ENCODE measurements around the gene STON1.

STON1 gene

GRCh38 chr2:48558456-48558855 lies 28.5 kb downstream of the STON1 start:
- TF ChIP-seq CTCF (IDR thresholded peaks at IDR 0.05; ENCODE audit: borderline replicate concordance, insufficient read depth, low read depth, low read length): no peak
- no peak overlapping the region for H3K4me3 ChIP-seq (ENCODE audit: low read depth, low read length)

- H3K4me3 ChIP-seq (ENCODE audit: low read depth, low read length): no peak overlapping the region
- TF ChIP-seq CTCF (IDR thresholded peaks at IDR 0.05; ENCODE audit: borderline replicate concordance, insufficient read depth, low read depth, low read length): no peak
Measured at GRCh38 chr2:48560546-48561209, 30.7 kb downstream of the STON1 start.

GRCh38 chr2:48562281-48562680 lies 32.3 kb downstream of the STON1 start:
- TF ChIP-seq CTCF (IDR thresholded peaks at IDR 0.05; ENCODE audit: borderline replicate concordance, insufficient read depth, low read depth, low read length): no peak
- H3K4me3 ChIP-seq (ENCODE audit: low read depth, low read length): no peak overlapping the region

GRCh38 chr2:48566592-48567310 lies 36.8 kb downstream of the STON1 start:
- TF ChIP-seq CTCF (IDR thresholded peaks at IDR 0.05; ENCODE audit: borderline replicate concordance, insufficient read depth, low read depth, low read length): no peak
- H3K4me3 ChIP-seq (ENCODE audit: low read depth, low read length): no peak overlapping the region

GRCh38 chr2:48567671-48568070 lies 37.7 kb downstream of the STON1 start:
- TF ChIP-seq CTCF (IDR thresholded peaks at IDR 0.05; ENCODE audit: borderline replicate concordance, insufficient read depth, low read depth, low read length): no peak
- H3K4me3 ChIP-seq (ENCODE audit: low read depth, low read length): no peak overlapping the region

GRCh38 chr2:48568547-48568946 lies 38.6 kb downstream of the STON1 start:
- no peak for TF ChIP-seq CTCF (IDR thresholded peaks at IDR 0.05; ENCODE audit: borderline replicate concordance, insufficient read depth, low read depth, low read length)
- no peak overlapping the region for H3K4me3 ChIP-seq (ENCODE audit: low read depth, low read length)

- TF ChIP-seq CTCF (IDR thresholded peaks at IDR 0.05; ENCODE audit: borderline replicate concordance, insufficient read depth, low read depth, low read length): no peak
Measured at GRCh38 chr2:48569433-48569832, 39.5 kb downstream of the STON1 start.

More at GRCh38 chr2:48569433-48569832, 39.5 kb downstream of the STON1 start:
- no peak overlapping the region for H3K4me3 ChIP-seq (ENCODE audit: low read depth, low read length)

All from GM12875 (cell line).